Calu3 (cell line): ENCODE measurements around the gene NFX1. TPM values are rescaled to one million over a fixed set of nuclear protein-coding genes. Genes with fewer than 3 reads are reported as not detected.
A peak's percentile ranks its signal among the peaks of the same experiment; 100 is the strongest.

Source experiments
- Bru-seq: library from RNA; stranded (reverse); fragments of 400-500 nt; gene quantifications from one replicate; lab custom pipeline; 2021; lab: Mats Ljungman, UMichigan
- BruChase-seq, 2 experiments: library from RNA; stranded (reverse); fragments of 400-500 nt; gene quantifications; one replicate each; lab custom pipeline; 2021; lab: Mats Ljungman, UMichigan
- BruUV-seq: library from RNA; stranded (reverse); fragments of 400-500 nt; replicated peaks from 2 replicates; lab custom pipeline; 2021; lab: Mats Ljungman, UMichigan
- CTCF ChIA-PET: fragments of 300-600 bp; sonication (Branson Sonifier 250); formaldehyde crosslinking; loops from one replicate; lab custom pipeline; 2022; ENCODE audit warnings: antibody characterized with exemption; lab: Charles Lee
- DNase-seq: peaks from one replicate; pipeline ENCODE4 v3.0.0; 2022
- H3K27ac Mint-ChIP-seq: one replicate; pipeline ENCODE4 v1.8.0; 2022; ENCODE audit warnings: mixed read lengths; ENCODE audit not compliant: unreplicated experiment
- H3K27me3 Mint-ChIP-seq: one replicate; pipeline ENCODE4 v1.8.0; 2022; ENCODE audit warnings: mixed read lengths; ENCODE audit not compliant: unreplicated experiment
- H3K36me3 Mint-ChIP-seq: one replicate; pipeline ENCODE4 v1.8.0; 2022; ENCODE audit warnings: mild to moderate bottlenecking, moderate library complexity, mixed read lengths; ENCODE audit not compliant: insufficient read depth, unreplicated experiment
- H3K4me1 Mint-ChIP-seq: one replicate; pipeline ENCODE4 v1.8.0; 2022; ENCODE audit warnings: mild to moderate bottlenecking, low read depth, mixed read lengths; ENCODE audit not compliant: unreplicated experiment
- H3K4me3 Mint-ChIP-seq: one replicate; pipeline ENCODE4 v1.8.0; 2022; ENCODE audit warnings: mild to moderate bottlenecking, low read depth, moderate library complexity, mixed read lengths; ENCODE audit not compliant: unreplicated experiment
- H3K9me3 Mint-ChIP-seq: one replicate; pipeline ENCODE4 v1.8.0; 2022; ENCODE audit warnings: low read depth, mixed read lengths; ENCODE audit not compliant: unreplicated experiment
- CTCF ChIP-seq: fragments of 200-600 bp; IDR thresholded peaks from one replicate; pipeline ENCODE4 v1.8.0; 2022; ENCODE audit warnings: antibody characterized with exemption; ENCODE audit not compliant: unreplicated experiment
- intact Hi-C: fragments of 100-400 bp; cut with micrococcal nuclease; formaldehyde crosslinking; loops from one replicate; pipeline ENCODE4 v1.10.0; 2022; ENCODE audit not compliant: unreplicated experiment
- long read RNA-seq: library from polyadenylated mRNA; stranded (forward); transcript quantifications from one replicate; pipeline ENCODE4 v2.0.0, GENCODE V29; 2022
- total RNA-seq: library from RNA; stranded (reverse); gene quantifications from 2 replicates; pipeline ENCODE4 v1.2.3, GENCODE V29; 2022

Gene NFX1
- total RNA-seq (27.3 and 31.1 TPM in 2 replicates), Bru-seq, nascent RNA (percentile 84 among the genes with signal in this experiment), BruChase-seq, experiment 1, labeled RNA remaining after a 6-hour chase (percentile 69 among the genes with signal in this experiment), BruChase-seq, experiment 2, labeled RNA remaining after a 2-hour chase (percentile 72 among the genes with signal in this experiment)
- long read RNA-seq, full-length matches to known transcripts = 2 of 22 reads
- long read RNA-seq, partial matches to known transcripts = 8 of 22 reads
- long read RNA-seq, other reads (novel, unspliced or antisense) = 12 of 22 reads

GRCh38 chr9:33290247-33291030, at the start of gene NFX1:
TSS of gene NFX1 (plus strand) at chr9:33290516. CDS start at chr9:33290573, 57 bp downstream.
- peaks cover 14% of the 10 kb centered on the region for H3K4me1 Mint-ChIP-seq
- H3K9me3 Mint-ChIP-seq = no peaks in the 10 kb centered on the region
- BruUV-seq = TSS peak; percentile 34
- H3K36me3 Mint-ChIP-seq = peaks cover 35% of the 10 kb centered on the region
- intact Hi-C loops = loop anchor here (5.0 kb wide), 1 partner anchor 63 kb away; no protein-coding TSS in a partner anchor
- peak within 1 kb of the TSS; percentile 98 for H3K4me3 Mint-ChIP-seq
- DNase-seq = peak; percentile 92
- peak within 1 kb of the TSS; percentile 100 for H3K27ac Mint-ChIP-seq
- no peak for TF ChIP-seq CTCF
- CTCF ChIA-PET = interaction anchor here (0.6 to 1.3 kb wide), 3 partner anchors 163 to 490 kb away, joined by 3 to 4 read pairs (median 3); no protein-coding TSS in a partner anchor
- H3K27me3 Mint-ChIP-seq = no peaks in the 10 kb centered on the region

- no peak for DNase-seq
- Mint-ChIP-seq H3K36me3 (no peaks in the 10 kb centered on the region), H3K9me3 (no peaks in the 10 kb centered on the region), H3K4me3 (no peak overlapping the region), H3K27me3 (no peaks in the 10 kb centered on the region), H3K4me1 (peaks cover 9% of the 10 kb centered on the region), H3K27ac (no peak overlapping the region)
- no TSS peak for BruUV-seq
- CTCF ChIA-PET = no interaction called here
- TF ChIP-seq CTCF = no peak
- intact Hi-C loops = no loop called here
These were observed 49.0 kb upstream of the NFX1 start for GRCh38 chr9:33241298-33241697.

GRCh38 chr9:33242609-33243134, 47.6 kb upstream of the NFX1 start:
- DNase-seq = no peak
- Mint-ChIP-seq H3K27me3 (no peaks in the 10 kb centered on the region), H3K4me3 (no peak overlapping the region), H3K4me1 (peaks cover 9% of the 10 kb centered on the region), H3K36me3 (no peaks in the 10 kb centered on the region), H3K9me3 (no peaks in the 10 kb centered on the region), H3K27ac (no peak overlapping the region)
- no TSS peak for BruUV-seq
- intact Hi-C loops = no loop called here
- no peak for TF ChIP-seq CTCF
- CTCF ChIA-PET = interaction anchor here (0.6 to 0.7 kb wide), 2 partner anchors 16 to 50 kb away, joined by 3 to 6 read pairs; no protein-coding TSS in a partner anchor

- CTCF ChIA-PET = no interaction called here
- Mint-ChIP-seq H3K4me1 (peaks cover 9% of the 10 kb centered on the region), H3K9me3 (no peaks in the 10 kb centered on the region), H3K27me3 (no peaks in the 10 kb centered on the region), H3K27ac (no peak overlapping the region), H3K36me3 (no peaks in the 10 kb centered on the region), H3K4me3 (no peak overlapping the region)
- intact Hi-C loops = no loop called here
- TF ChIP-seq CTCF = no peak
- BruUV-seq = no TSS peak
- no peak for DNase-seq
These were observed 46.1 kb upstream of the NFX1 start for GRCh38 chr9:33244137-33244784.
